Pancreas (tissue), 10 donors: Measurements from ENCODE around the gene MRPS14. TPM values are rescaled to one million over a fixed set of nuclear protein-coding genes. Genes with fewer than 3 reads are reported as not detected.

Experiments used
- ATAC-seq, 4 donors: fragments of 200-7000 bp; cut with Tn5 transposase; one replicate each; pipeline versions ENCODE4 v1.8.0 to v1.9.1; 2020; ENCODE audit warnings: mild to moderate bottlenecking in 4 of 4, moderate library complexity in 4 of 4
- DNase-seq, 6 donors: peaks; one replicate each; pipeline ENCODE4 v3.0.0-alpha.2; 2020
- FAIRE-seq: peaks from 2 replicates; lab custom pipeline; 2012; peaks lifted over from hg19 to GRCh38; lab: Jason Lieb, UNC
- H3K27ac ChIP-seq, 4 donors: fragments of 200-600 bp; sonication (generic); 1 replicate in 3 of 4; 2 replicates in 1 of 4; pipeline versions ENCODE4 v1.5.0 to v1.8.0; 2020
- H3K27me3 ChIP-seq, 4 donors: fragments of 200-600 bp; one replicate each; pipeline ENCODE4 v1.8.0; 2021
- H3K36me3 ChIP-seq, 3 donors: fragments of 200-600 bp; sonication (generic) in 1 of 3; one replicate each; pipeline versions ENCODE4 v1.5.0 to v1.8.0; 2020 to 2021
- H3K4me1 ChIP-seq, 3 donors: fragments of 200-600 bp; one replicate each; pipeline ENCODE4 v1.8.0; 2021
- H3K4me3 ChIP-seq, 4 donors: fragments of 200-600 bp; sonication (generic) in 2 of 4; one replicate each; pipeline versions ENCODE4 v1.5.0 to v1.8.0; 2020 to 2021
- H3K9me3 ChIP-seq, 4 donors: fragments of 200-600 bp; one replicate each; pipeline ENCODE4 v1.8.0; 2021
- CTCF ChIP-seq, 4 donors: fragments of 200-600 bp; sonication (generic) in 3 of 4; IDR thresholded peaks; one replicate each; pipeline versions ENCODE4 v1.5.0 to v1.8.0; 2021; ENCODE audit warnings: antibody characterized with exemption in 4 of 4
- WGBS, 2 donors: extraction: QIAGEN DNeasy Blood & Tissue Kit; methylation state at CpG; one replicate each; pipeline ENCODE4 v1.1.7; 2013; 5-methylcytosine and 5-hydroxymethylcytosine counted together
- intact Hi-C, 3 donors: fragments of 100-400 bp; cut with DNase I; formaldehyde crosslinking; loops; one replicate each; pipeline versions ENCODE4 v1.11.1 to v1.14.2; 2022
- polyA plus RNA-seq, 2 donors: library from polyadenylated mRNA; stranded (reverse); fragments of 200-250 nt; gene quantifications; one replicate each; pipeline ENCODE4 v1.2.3, GENCODE V29; 2013
- total RNA-seq, 6 donors: library from RNA; stranded (reverse); fragmentation: NEBNext Ultra II Directional in 4 of 6; extraction: Animal tissue kit (Norgen Biotek cat#: 25700) in 4 of 6; gene quantifications; one replicate each; pipeline versions ENCODE4 v1.2.1 to v1.2.4, GENCODE V29; 2021 to 2023
- donor health status: healthy with polysubstance abuse.
- donor health status: DM: no; HTN: no; CAD: no; lungs with moderate emphysema.
- donor health status: DM: no; HTN: no; CAD: no.
- donor health status: control.
- donor health status: control.
- donor health status: Bipolar disorder and iron deficiency.
- donor health status: DM: yes; HTN: yes; CAD: no.
- donor health status: DM: no; HTN: no; CAD: no.
- donor health status: DM: no; HTN: no; CAD: no.
- donor health status: DM: yes; HTN: yes; CAD: no.

MRPS14 gene
- total and polyA plus RNA-seq, 8 donors = 6.8 to 19.9 (median 15.6) TPM

DNA sequence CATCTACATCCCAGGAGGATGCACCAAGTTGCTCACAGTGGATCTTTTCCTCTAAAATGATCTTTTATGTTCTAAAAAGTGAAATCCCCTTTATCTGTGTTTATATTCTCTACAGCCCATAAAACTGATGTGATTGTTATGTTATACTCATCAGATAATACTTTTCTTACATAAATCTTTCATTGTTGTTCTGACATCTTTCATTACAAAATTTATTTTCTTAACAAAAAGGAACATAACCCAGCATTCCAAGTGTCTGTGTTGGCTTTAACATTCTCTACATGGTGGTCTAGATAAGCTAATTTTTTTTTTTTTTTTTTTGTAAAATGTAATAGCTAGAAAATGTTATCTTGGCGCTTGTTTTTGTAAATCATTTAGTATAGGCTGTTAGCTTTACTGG, 31.8 kb downstream of the MRPS14 start:
- no peaks in the 10 kb centered on the region for H3K9me3 ChIP-seq
- FAIRE-seq (no peak), ATAC-seq (no peak), DNase-seq (no peak)
- no peak for TF ChIP-seq CTCF (IDR thresholded peaks at IDR 0.05)
- no peak overlapping the region for H3K4me3 ChIP-seq
- no peaks in the 10 kb centered on the region for H3K27me3 ChIP-seq
- WGBS, 2 donors = 96 to 97% methylated on average over 1 of the region's 1 CpG
- H3K36me3 ChIP-seq = peaks cover 0 to 9% (median 0%) of the 10 kb centered on the region in 3 donors
- no peak overlapping the region for H3K27ac ChIP-seq
- intact Hi-C loops = no loop called here
- peaks cover 0 to 4% (median 0%) of the 10 kb centered on the region in 3 donors for H3K4me1 ChIP-seq

DNA sequence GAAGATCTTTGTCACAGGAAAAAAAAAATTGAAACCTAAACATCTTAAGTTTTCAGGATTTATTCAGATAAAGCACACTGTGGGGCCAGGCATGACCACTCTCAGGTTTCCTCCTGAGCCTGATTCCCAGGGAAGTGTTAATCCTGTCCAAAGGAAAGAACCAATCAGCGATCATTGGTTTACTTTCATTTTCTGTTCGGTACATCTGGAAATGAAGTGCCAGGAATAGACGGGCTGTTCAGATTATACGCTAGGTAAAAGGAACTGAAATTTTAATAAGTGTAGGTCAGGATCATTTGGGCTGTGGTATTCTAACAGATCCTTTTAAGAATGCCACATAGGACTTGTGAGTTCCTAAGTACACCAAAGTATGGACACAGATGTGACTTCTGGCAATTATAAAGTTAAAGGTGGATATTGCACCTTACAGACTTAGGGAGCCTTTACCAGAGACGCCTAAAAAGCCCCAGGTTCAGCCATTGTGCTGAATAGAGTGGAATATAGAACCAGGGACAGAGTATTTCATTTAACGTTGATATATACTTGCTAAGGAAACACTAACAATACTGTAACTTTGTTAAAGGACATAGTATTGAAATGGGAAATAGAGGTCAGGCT, 32.7 kb downstream of the MRPS14 start:
- DNase-seq (no peak), FAIRE-seq (no peak)

DNA sequence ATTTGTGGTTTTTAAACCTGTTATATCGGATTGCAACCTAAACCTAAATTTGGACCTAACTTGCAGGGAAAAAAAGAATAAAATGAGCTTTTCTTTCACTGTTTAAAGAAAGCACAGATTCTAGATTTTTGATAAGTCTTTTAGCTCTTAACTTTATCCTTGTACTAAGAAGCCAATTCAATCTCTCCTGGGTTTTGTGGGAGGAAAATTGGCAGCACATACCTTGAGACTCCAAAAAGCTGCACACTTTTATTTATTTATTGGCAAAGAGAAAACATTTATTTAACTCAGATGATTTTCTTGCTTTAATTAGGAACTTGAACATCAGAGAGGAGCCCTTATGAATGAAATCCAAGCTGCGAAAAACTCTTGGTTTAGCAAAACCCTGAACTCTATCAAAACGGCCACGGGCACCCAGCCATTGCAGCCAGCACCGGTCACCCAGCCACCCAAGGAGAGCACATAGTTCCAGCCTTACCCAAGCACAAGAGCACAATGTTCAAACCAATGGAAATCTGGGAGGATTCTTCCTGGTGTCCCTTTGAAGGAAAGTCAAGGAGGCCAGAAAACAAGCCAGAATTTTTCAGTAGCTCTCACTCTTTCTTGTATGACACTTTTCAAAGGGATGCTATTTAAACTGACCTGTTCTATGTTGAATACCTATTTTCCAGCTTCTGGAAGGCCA, 33.5 kb downstream of the MRPS14 start:
- TF ChIP-seq CTCF (IDR thresholded peaks at IDR 0.05) = no peak
- DNase-seq = no peak
- Histone ChIP-seq H3K9me3 (no peaks in the 10 kb centered on the region), H3K4me3 (peak overlapping the region in 1 of 4 donors; percentile 40), H3K36me3 (peaks cover 0 to 9% (median 0%) of the 10 kb centered on the region in 3 donors), H3K27me3 (no peaks in the 10 kb centered on the region), H3K4me1 (no peaks in the 10 kb centered on the region), H3K27ac (peak overlapping the region in 2 of 4 donors; percentile 74 to 79)
- no peak for FAIRE-seq
- WGBS, 2 donors = 64 to 72% methylated on average over 5 of the region's 5 CpGs
- intact Hi-C loops = loop anchor here in 2 of 3 donors (10.0 kb wide), 3 partner anchors 105 to 225 kb away; no protein-coding TSS in a partner anchor
- ATAC-seq = peak in 3 of 4 donors; percentile 39 to 46 (median 46)

More for the DNA sequence above, 32.7 kb downstream of the MRPS14 start:
- Histone ChIP-seq H3K4me3 (peak overlapping the region; percentile 5 to 40 (median 16)), H3K4me1 (no peaks in the 10 kb centered on the region), H3K27ac (peak overlapping the region in 2 of 4 donors; percentile 74 to 79), H3K27me3 (no peaks in the 10 kb centered on the region), H3K9me3 (no peaks in the 10 kb centered on the region), H3K36me3 (peaks cover 0 to 9% (median 0%) of the 10 kb centered on the region in 3 donors)
- intact Hi-C loops = no loop called here
- ATAC-seq = peak; percentile 77 to 97 (median 94)
- TF ChIP-seq CTCF (IDR thresholded peaks at IDR 0.05) = no peak
- 21 to 29% methylated on average over 6 of the region's 6 CpGs for WGBS, 2 donors

- Histone ChIP-seq H3K4me3 (no peak overlapping the region), H3K4me1 (no peaks in the 10 kb centered on the region), H3K27me3 (no peaks in the 10 kb centered on the region), H3K36me3 (peaks cover 0 to 9% (median 0%) of the 10 kb centered on the region in 3 donors), H3K9me3 (no peaks in the 10 kb centered on the region), H3K27ac (no peak overlapping the region)
- intact Hi-C loops = loop anchor here in 2 of 3 donors (10.0 kb wide), 3 partner anchors 104 to 224 kb away; no protein-coding TSS in a partner anchor
- no peak for TF ChIP-seq CTCF (IDR thresholded peaks at IDR 0.05)
- no peak for DNase-seq
- ATAC-seq = no peak
- no peak for FAIRE-seq
- 88 to 94% methylated on average over 3 of the region's 3 CpGs for WGBS, 2 donors
These were observed 34.2 kb downstream of the MRPS14 start for GRCh38 chr1:174988986-174989385.
